ENCODE measurements around the gene PRDM16.

DNA sequence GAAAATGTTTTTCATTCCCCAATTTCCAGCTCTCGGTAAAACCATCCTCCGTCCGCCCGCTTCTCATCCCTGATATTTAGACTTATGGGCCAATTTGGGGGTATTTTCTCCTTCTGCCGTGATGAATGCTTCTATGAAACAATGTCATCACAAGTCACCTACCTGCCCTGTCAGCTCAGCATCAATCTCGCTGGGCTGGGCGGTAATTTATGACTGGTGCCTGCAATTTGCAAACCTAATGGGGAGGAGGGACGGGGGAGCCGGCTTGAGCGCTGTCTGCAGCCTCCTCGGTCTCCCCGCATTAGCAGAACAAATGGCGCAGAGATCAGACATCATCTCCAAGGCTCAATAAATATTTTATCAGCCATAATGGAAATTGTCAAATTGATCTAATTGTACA, 72.1 kb downstream of the PRDM16 start:
- TF ChIP-seq, protein P1, sequence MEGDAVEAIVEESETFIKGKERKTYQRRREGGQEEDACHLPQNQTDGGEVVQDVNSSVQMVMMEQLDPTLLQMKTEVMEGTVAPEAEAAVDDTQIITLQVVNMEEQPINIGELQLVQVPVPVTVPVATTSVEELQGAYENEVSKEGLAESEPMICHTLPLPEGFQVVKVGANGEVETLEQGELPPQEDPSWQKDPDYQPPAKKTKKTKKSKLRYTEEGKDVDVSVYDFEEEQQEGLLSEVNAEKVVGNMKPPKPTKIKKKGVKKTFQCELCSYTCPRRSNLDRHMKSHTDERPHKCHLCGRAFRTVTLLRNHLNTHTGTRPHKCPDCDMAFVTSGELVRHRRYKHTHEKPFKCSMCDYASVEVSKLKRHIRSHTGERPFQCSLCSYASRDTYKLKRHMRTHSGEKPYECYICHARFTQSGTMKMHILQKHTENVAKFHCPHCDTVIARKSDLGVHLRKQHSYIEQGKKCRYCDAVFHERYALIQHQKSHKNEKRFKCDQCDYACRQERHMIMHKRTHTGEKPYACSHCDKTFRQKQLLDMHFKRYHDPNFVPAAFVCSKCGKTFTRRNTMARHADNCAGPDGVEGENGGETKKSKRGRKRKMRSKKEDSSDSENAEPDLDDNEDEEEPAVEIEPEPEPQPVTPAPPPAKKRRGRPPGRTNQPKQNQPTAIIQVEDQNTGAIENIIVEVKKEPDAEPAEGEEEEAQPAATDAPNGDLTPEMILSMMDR (IDR thresholded peaks at IDR 0.05), result no peak
- TF ChIP-seq EP300 (IDR thresholded peaks at IDR 0.05), result no peak
